PC-3 (cell line): ENCODE measurements around the gene PNLIPRP3.

ENCODE experiments used
- EZH2 ChIP-seq: fragments of 300-600 bp; sonication (generic); IDR thresholded peaks from one replicate; pipeline ENCODE4 v1.6.1; 2017; ENCODE audit warnings: antibody characterized with exemption, mild to moderate bottlenecking, low read length; ENCODE audit not compliant: unreplicated experiment
- TF ChIP-seq, protein P1 (sequence below): fragments of 300-600 bp; sonication (generic); conservative IDR thresholded peaks from 2 replicates; pipeline ENCODE4 v1.5.1; 2017; ENCODE audit warnings: antibody characterized with exemption, low read depth, mild to moderate bottlenecking, low read length

- TF ChIP-seq, protein P1, sequence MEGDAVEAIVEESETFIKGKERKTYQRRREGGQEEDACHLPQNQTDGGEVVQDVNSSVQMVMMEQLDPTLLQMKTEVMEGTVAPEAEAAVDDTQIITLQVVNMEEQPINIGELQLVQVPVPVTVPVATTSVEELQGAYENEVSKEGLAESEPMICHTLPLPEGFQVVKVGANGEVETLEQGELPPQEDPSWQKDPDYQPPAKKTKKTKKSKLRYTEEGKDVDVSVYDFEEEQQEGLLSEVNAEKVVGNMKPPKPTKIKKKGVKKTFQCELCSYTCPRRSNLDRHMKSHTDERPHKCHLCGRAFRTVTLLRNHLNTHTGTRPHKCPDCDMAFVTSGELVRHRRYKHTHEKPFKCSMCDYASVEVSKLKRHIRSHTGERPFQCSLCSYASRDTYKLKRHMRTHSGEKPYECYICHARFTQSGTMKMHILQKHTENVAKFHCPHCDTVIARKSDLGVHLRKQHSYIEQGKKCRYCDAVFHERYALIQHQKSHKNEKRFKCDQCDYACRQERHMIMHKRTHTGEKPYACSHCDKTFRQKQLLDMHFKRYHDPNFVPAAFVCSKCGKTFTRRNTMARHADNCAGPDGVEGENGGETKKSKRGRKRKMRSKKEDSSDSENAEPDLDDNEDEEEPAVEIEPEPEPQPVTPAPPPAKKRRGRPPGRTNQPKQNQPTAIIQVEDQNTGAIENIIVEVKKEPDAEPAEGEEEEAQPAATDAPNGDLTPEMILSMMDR = no peak
- TF ChIP-seq EZH2 = no peak
Observed at GRCh38 chr10:116465546-116465945, 37.9 kb downstream of the PNLIPRP3 start.
